IMR-90 (cell line): Measurements from ENCODE around the gene NDOR1.

Experiments
- BHLHE40 ChIP-seq: fragments of 150-350 bp; IDR thresholded peaks from 2 replicates; pipeline ENCODE4 v1.6.1; 2016; ENCODE audit warnings: mild to moderate bottlenecking, low read depth, low read length
- USF2 ChIP-seq: fragments of 150-350 bp; IDR thresholded peaks from 2 replicates; pipeline ENCODE4 v1.6.1; 2017; ENCODE audit warnings: mild to moderate bottlenecking, antibody characterized with exemption, low read length, low read depth

GRCh38 chr9:137175345-137175961 lies 30.0 kb upstream of the NDOR1 start:
- TF ChIP-seq BHLHE40: no peak
- TF ChIP-seq USF2: no peak
